Measurements from ENCODE around the gene FILIP1.

GRCh38 chr6:75261299-75261698 is 232.3 kb downstream of the FILIP1 start:
- TF ChIP-seq ATF3 (IDR thresholded peaks at IDR 0.05; ENCODE audit: borderline replicate concordance, extremely low read depth, low read depth, low read length) (no peak), POLR2AphosphoS5 (IDR thresholded peaks at IDR 0.05; ENCODE audit: low read length) (no peak), REST (IDR thresholded peaks at IDR 0.05; ENCODE audit: low read depth, low read length) (no peak), MYB (IDR thresholded peaks at IDR 0.05; ENCODE audit: borderline replicate concordance, low read depth, low read length) (no peak), ZBTB4 (CRISPR knock-in tag; IDR thresholded peaks at IDR 0.05) (no peak), TCF7 (IDR thresholded peaks at IDR 0.05; ENCODE audit: borderline replicate concordance) (no peak), ZNF24 (IDR thresholded peaks at IDR 0.05) (no peak), KLF5 (IDR thresholded peaks at IDR 0.05; ENCODE audit: partially characterized antibody) (no peak), EP300 (IDR thresholded peaks at IDR 0.05; ENCODE audit: borderline replicate concordance in 1 of 2, control insufficient read depth in 1 of 2, low read depth in 2 of 2, low read length in 2 of 2) (no peak), YY1 (IDR thresholded peaks at IDR 0.05; ENCODE audit: low read depth, low read length) (no peak)

All from GM12878 (cell line).